Activated CD4-positive, alpha-beta memory T cell treated with anti-CD3 and anti-CD28 coated beads for 36 hours (primary cell): ENCODE measurements around the gene SGO1. TPM values are rescaled to one million over a fixed set of nuclear protein-coding genes. Genes with fewer than 3 reads are reported as not detected.

Experiments used
- CTCF ChIA-PET: fragments of 350-600 bp; sonication (Branson Sonifier 250); formaldehyde crosslinking; loops from one replicate; lab custom pipeline; 2021; ENCODE audit warnings: antibody characterized with exemption, inconsistent platforms; lab: Charles Lee
- POLR2A ChIA-PET: fragments of 350-600 bp; sonication (Branson Sonifier 250); formaldehyde crosslinking; loops from one replicate; lab custom pipeline; 2021; ENCODE audit warnings: antibody characterized with exemption; lab: Charles Lee
- DNase-seq: peaks from one replicate; pipeline ENCODE4 v3.0.0-alpha.2; 2020
- H3K27ac Mint-ChIP-seq: one replicate; pipeline ENCODE4 v1.8.0; 2021; ENCODE audit warnings: mixed read lengths
- H3K27me3 Mint-ChIP-seq: one replicate; pipeline ENCODE4 v1.8.0; 2021; ENCODE audit warnings: mixed read lengths
- H3K36me3 Mint-ChIP-seq: one replicate; pipeline ENCODE4 v1.8.0; 2021; ENCODE audit warnings: mixed read lengths
- H3K4me1 Mint-ChIP-seq: one replicate; pipeline ENCODE4 v1.8.0; 2021; ENCODE audit warnings: low read depth, mixed read lengths
- H3K4me3 Mint-ChIP-seq: one replicate; pipeline ENCODE4 v1.8.0; 2021; ENCODE audit warnings: mild to moderate bottlenecking, mixed read lengths
- H3K9me3 Mint-ChIP-seq: one replicate; pipeline ENCODE4 v1.8.0; 2021; ENCODE audit warnings: mixed read lengths
- intact Hi-C: fragments of 100-400 bp; cut with micrococcal nuclease; formaldehyde crosslinking; loops from one replicate; pipeline ENCODE4 v1.15.1; 2023
- microRNA-seq: library from miRNA; unstranded; fragments of <30 nt; microRNA quantifications from one replicate; pipeline ENCODE4 v1.2.0, GENCODE V29; 2022; ENCODE audit warnings: borderline number of aligned reads, borderline microRNAs expressed, borderline replicate concordance
- total RNA-seq, 2 experiments: library from RNA; stranded (reverse); gene quantifications; one replicate each; pipeline ENCODE4 v1.2.3, GENCODE V29; 2021

The SGO1 gene
- total RNA-seq, 2 experiments from 2014 or later: 37.4 to 37.8 TPM

DNA sequence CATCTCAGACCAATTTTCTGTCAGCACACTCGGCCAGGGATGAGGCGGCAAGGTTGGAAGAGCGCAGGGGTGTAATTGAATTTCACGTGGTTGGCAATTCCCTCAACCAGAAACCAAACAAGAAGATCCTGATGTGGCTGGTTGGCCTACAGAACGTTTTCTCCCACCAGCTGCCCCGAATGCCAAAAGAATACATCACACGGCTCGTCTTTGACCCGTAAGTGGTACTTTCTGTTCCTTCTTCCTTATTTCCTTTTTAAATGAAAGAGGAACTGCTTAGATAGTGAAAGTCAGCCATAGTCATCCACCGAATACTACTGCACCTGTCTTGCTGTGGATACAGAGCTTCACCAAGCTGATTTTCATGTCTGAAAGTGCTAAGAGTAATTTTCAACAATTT is 60.1 kb downstream of the SGO1 start:
- no peak for DNase-seq
- no peaks in the 10 kb centered on the region for H3K9me3 Mint-ChIP-seq
- H3K27ac Mint-ChIP-seq: no peak overlapping the region
- no peaks in the 10 kb centered on the region for H3K27me3 Mint-ChIP-seq
- ChIA-PET POLR2A (interaction anchor here (0.5 kb wide), 1 partner anchor 46 kb away, joined by 4 read pairs; no protein-coding TSS in a partner anchor), CTCF (interaction anchor here (0.6 kb wide), 1 partner anchor 109 kb away, joined by 4 read pairs; no protein-coding TSS in a partner anchor)
- intact Hi-C loops: no loop called here
- peaks cover 42% of the 10 kb centered on the region for H3K36me3 Mint-ChIP-seq
- no peak overlapping the region for H3K4me3 Mint-ChIP-seq
- no peaks in the 10 kb centered on the region for H3K4me1 Mint-ChIP-seq

DNA sequence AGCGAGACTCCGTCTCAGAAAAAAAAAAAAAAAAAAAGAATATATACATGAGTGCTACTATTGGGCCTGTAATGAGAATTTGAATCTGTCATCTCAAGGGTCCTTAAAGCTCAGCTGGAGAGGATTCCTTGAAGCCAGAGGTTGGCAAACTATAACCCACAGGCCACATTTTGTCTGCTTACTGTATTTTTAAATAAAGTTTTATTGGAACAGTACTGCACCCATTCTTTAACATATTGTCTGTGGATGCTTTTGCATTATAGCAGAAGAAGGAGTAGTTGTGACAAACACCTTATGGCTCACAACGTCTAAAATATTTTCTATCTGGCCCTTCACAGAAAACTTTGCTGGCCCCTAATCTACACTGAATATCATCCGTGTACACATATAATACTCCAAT is 60.7 kb downstream of the SGO1 start:
- H3K27me3 Mint-ChIP-seq: no peaks in the 10 kb centered on the region
- DNase-seq: no peak
- H3K27ac Mint-ChIP-seq: no peak overlapping the region
- ChIA-PET POLR2A (no interaction called here), CTCF (no interaction called here)
- peaks cover 42% of the 10 kb centered on the region for H3K36me3 Mint-ChIP-seq
- no peaks in the 10 kb centered on the region for H3K9me3 Mint-ChIP-seq
- intact Hi-C loops: no loop called here
- no peaks in the 10 kb centered on the region for H3K4me1 Mint-ChIP-seq
- H3K4me3 Mint-ChIP-seq: no peak overlapping the region

GRCh38 chr3:20123131-20123652 is 62.8 kb downstream of the SGO1 start:
- intact Hi-C loops: no loop called here
- peaks cover 40% of the 10 kb centered on the region for H3K36me3 Mint-ChIP-seq
- no peaks in the 10 kb centered on the region for H3K27me3 Mint-ChIP-seq
- ChIA-PET POLR2A (no interaction called here), CTCF (no interaction called here)
- H3K27ac Mint-ChIP-seq: no peak overlapping the region
- no peaks in the 10 kb centered on the region for H3K9me3 Mint-ChIP-seq
- H3K4me3 Mint-ChIP-seq: no peak overlapping the region
- no peak for DNase-seq
- no peaks in the 10 kb centered on the region for H3K4me1 Mint-ChIP-seq

DNA sequence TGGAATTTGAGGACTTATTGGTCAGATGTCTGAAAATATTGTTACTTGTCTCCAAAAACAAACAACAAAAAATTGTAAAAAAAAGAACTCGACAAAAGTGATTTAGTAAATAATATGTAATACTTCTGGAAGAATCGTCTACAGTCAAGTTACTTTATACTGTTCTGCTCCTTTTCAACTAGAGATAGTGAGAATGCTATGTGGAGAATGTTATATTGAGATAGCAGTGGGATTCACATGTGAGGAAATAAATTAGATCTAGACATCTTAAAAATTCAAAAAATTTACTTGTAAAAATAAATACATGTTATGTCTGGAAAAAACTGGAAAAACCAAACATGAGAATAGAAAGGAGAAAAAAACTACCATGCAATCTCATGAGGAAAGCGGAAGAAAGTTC is 64.9 kb downstream of the SGO1 start:
- Mint-ChIP-seq H3K36me3 (peaks cover 52% of the 10 kb centered on the region), H3K27ac (no peak overlapping the region), H3K4me3 (no peak overlapping the region), H3K4me1 (no peaks in the 10 kb centered on the region), H3K27me3 (no peaks in the 10 kb centered on the region), H3K9me3 (no peaks in the 10 kb centered on the region)
- DNase-seq: no peak
- intact Hi-C loops: no loop called here
- POLR2A ChIA-PET: no interaction called here
- CTCF ChIA-PET: no interaction called here

Small RNA genes lying within 50 kb of the gene (microRNA-seq; reads per million reads assigned to microRNA genes)
- not detected for gene MIR3135A

Other genes starting within 250 kb of the SGO1 start
- 10 to 100 TPM; 55.6 to 65.3 TPM for gene RAB5A, start 239.1 kb downstream of the SGO1 start, total RNA-seq
- gene PP2D1, start 173.9 kb downstream of the SGO1 start, total RNA-seq: not detected
- gene KAT2B, start 145.8 kb downstream of the SGO1 start, total RNA-seq: 10 to 100 TPM; 43.4 to 49.0 TPM